GM12874 (cell line): ENCODE results near the gene MFSD2B.

Source experiments
- CTCF ChIP-seq: IDR thresholded peaks from 2 replicates; pipeline ENCODE4 v1.5.1; 2011; ENCODE audit warnings: low read depth, mild to moderate bottlenecking, control low read depth, low read length, moderate library complexity; ENCODE audit not compliant: insufficient read depth

MFSD2B gene

GRCh38 chr2:24040511-24040910 lies 30.6 kb downstream of the MFSD2B start:
- no peak for TF ChIP-seq CTCF

- TF ChIP-seq CTCF, result no peak
These were observed 35.9 kb downstream of the MFSD2B start for GRCh38 chr2:24045511-24046508.

GRCh38 chr2:24046599-24046929 lies 36.7 kb downstream of the MFSD2B start:
- TF ChIP-seq CTCF, result no peak

- TF ChIP-seq CTCF, result no peak
These were observed 37.2 kb downstream of the MFSD2B start, which contains the start of gene WDCP for GRCh38 chr2:24046930-24047702. WDCP (minus strand) TSS chr2:24047391; CDS start chr2:24039494, 7,897 bp downstream.

GRCh38 chr2:24047703-24048033 lies 37.8 kb downstream of the MFSD2B start:
- TF ChIP-seq CTCF, result no peak

GRCh38 chr2:24048769-24049484 lies 39.0 kb downstream of the MFSD2B start:
- no peak for TF ChIP-seq CTCF
